Lower lobe of right lung (tissue), 2 donors: ENCODE results near the gene C2CD4C. TPM values are rescaled to one million over a fixed set of nuclear protein-coding genes. Genes with fewer than 3 reads are reported as not detected.
"Not testable (repeated sequence)": the region's sequence is repeated elsewhere in the genome, so short reads cannot be mapped to it uniquely, and the experiment has no call there.

Experiments
- ATAC-seq, 2 donors: fragments of 200-7000 bp; cut with Tn5 transposase; one replicate each; pipeline ENCODE4 v1.9.1; 2020 to 2022; ENCODE audit warnings: mild to moderate bottlenecking in 2 of 2, moderate library complexity in 2 of 2
- DNase-seq: peaks from one replicate; pipeline ENCODE4 v3.0.0-alpha.2; 2020
- H3K27ac ChIP-seq: fragments of 200-600 bp; one replicate; pipeline ENCODE4 v1.8.0; 2022
- H3K27me3 ChIP-seq: fragments of 200-600 bp; one replicate; pipeline ENCODE4 v1.8.0; 2022; ENCODE audit warnings: low read depth
- H3K36me3 ChIP-seq: fragments of 200-600 bp; one replicate; pipeline ENCODE4 v1.8.0; 2022; ENCODE audit warnings: mild to moderate bottlenecking
- H3K4me1 ChIP-seq: fragments of 200-600 bp; one replicate; pipeline ENCODE4 v1.8.0; 2022
- H3K4me3 ChIP-seq: fragments of 200-600 bp; one replicate; pipeline ENCODE4 v1.8.0; 2022; ENCODE audit warnings: mild to moderate bottlenecking
- H3K9me3 ChIP-seq: fragments of 200-600 bp; one replicate; pipeline ENCODE4 v1.8.0; 2022
- CTCF ChIP-seq: fragments of 200-600 bp; IDR thresholded peaks from one replicate; pipeline ENCODE4 v1.8.0; 2022; ENCODE audit warnings: antibody characterized with exemption, mild to moderate bottlenecking
- intact Hi-C: fragments of 100-400 bp; cut with DNase I; formaldehyde crosslinking; loops from one replicate; pipeline ENCODE4 v1.11.0; 2022
- total RNA-seq: library from RNA; stranded (reverse); fragmentation: NEBNext Ultra II Directional; extraction: Animal tissue kit (Norgen Biotek cat#: 25700); gene quantifications from one replicate; pipeline ENCODE4 v1.2.1, GENCODE V29; 2021
- donor health status: DM: no; HTN: yes; CAD: no; lungs with severe emphysema.

Gene C2CD4C
- total RNA-seq, 1 donor from 2014 or later, result 2.2 TPM

DNA sequence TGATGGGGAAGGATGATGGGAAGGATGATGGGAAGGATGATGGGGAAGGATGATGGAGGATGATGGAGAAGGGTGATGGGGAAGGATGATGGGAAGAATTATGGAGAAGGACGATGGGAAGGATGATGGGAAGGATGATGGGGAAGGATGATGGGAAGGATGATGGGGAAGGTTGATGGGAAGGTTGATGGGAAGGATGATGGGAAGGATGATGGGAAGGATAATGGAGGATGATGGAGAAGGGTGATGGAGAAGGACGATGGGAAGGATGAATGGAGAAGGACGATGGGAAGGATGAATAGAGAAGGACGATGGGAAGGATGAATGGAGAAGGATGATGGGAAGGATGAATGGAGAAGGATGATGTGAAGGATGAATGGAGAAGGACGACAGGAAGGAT lies 13.5 kb downstream of the C2CD4C start:
- H3K27me3 ChIP-seq, result peaks cover 6% of the 10 kb centered on the region
- intact Hi-C loops, result no loop called here
- ATAC-seq, result no peak
- TF ChIP-seq CTCF, result no peak
- H3K4me1 ChIP-seq, result no peaks in the 10 kb centered on the region
- H3K9me3 ChIP-seq, result no peaks in the 10 kb centered on the region
- no peak overlapping the region for H3K4me3 ChIP-seq
- no peak overlapping the region for H3K27ac ChIP-seq
- no peaks in the 10 kb centered on the region for H3K36me3 ChIP-seq
- DNase-seq, result no peak

GRCh38 chr19:394857-395256 lies 14.1 kb downstream of the C2CD4C start:
- intact Hi-C loops, H3K27me3 ChIP-seq, H3K36me3 ChIP-seq, H3K4me3 ChIP-seq, DNase-seq, H3K9me3 ChIP-seq, ATAC-seq, H3K27ac ChIP-seq, H3K4me1 ChIP-seq: not testable (repeated sequence)

GRCh38 chr19:393560-393959 lies 15.4 kb downstream of the C2CD4C start:
- H3K27ac ChIP-seq, DNase-seq, H3K9me3 ChIP-seq, H3K36me3 ChIP-seq, H3K27me3 ChIP-seq, H3K4me3 ChIP-seq, H3K4me1 ChIP-seq, ATAC-seq, intact Hi-C loops: not testable (repeated sequence)

GRCh38 chr19:392375-392970 lies 16.5 kb downstream of the C2CD4C start:
- TF ChIP-seq CTCF, result no peak
- H3K4me1 ChIP-seq, result no peaks in the 10 kb centered on the region
- ATAC-seq (peak; percentile 39 to 63), DNase-seq (peak; percentile 44)
- no peak overlapping the region for H3K27ac ChIP-seq
- intact Hi-C loops, result no loop called here
- H3K4me3 ChIP-seq, result no peak overlapping the region
- H3K36me3 ChIP-seq, result no peaks in the 10 kb centered on the region
- H3K9me3 ChIP-seq, result no peaks in the 10 kb centered on the region
- H3K27me3 ChIP-seq, result peaks cover 4% of the 10 kb centered on the region

GRCh38 chr19:391726-392374 lies 17.1 kb downstream of the C2CD4C start:
- intact Hi-C loops, result no loop called here
- ATAC-seq (no peak), DNase-seq (peak; percentile 20)
- H3K36me3 ChIP-seq, result no peaks in the 10 kb centered on the region
- no peaks in the 10 kb centered on the region for H3K4me1 ChIP-seq
- H3K27me3 ChIP-seq, result peaks cover 4% of the 10 kb centered on the region
- no peak for TF ChIP-seq CTCF
- H3K9me3 ChIP-seq, result no peaks in the 10 kb centered on the region
- H3K27ac ChIP-seq, result no peak overlapping the region
- H3K4me3 ChIP-seq, result no peak overlapping the region

DNA sequence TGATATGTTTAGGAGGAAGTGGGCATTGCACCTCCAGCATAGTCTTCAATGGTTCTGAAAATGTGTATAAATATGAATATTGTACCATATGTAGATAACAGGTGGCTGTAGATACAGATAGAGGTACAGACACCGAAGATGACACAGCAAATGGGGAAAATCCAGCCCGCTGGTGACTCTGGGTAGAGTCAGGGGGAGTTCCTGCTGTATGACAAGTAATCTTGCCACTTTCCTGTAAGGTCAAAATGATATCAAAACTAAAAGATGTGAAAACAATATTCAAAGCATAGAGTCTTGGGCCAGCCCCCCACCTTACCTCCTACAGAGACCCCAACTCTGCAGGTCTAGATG lies 17.8 kb downstream of the C2CD4C start:
- no peaks in the 10 kb centered on the region for H3K9me3 ChIP-seq
- no peaks in the 10 kb centered on the region for H3K4me1 ChIP-seq
- DNase-seq, result no peak
- no peak for ATAC-seq
- H3K27ac ChIP-seq, result no peak overlapping the region
- peaks cover 4% of the 10 kb centered on the region for H3K27me3 ChIP-seq
- H3K36me3 ChIP-seq, result no peaks in the 10 kb centered on the region
- no peak overlapping the region for H3K4me3 ChIP-seq
- intact Hi-C loops, result no loop called here
- no peak for TF ChIP-seq CTCF
